GM08714 (cell line): ENCODE results near the gene KLHL13.

Experiments used
- H3K4me3 ChIP-seq: fragments of 200-500 bp; sonication (Bioruptor generic); 2 replicates; pipeline ENCODE4 v1.5.1; 2014; ENCODE audit warnings: mild to moderate bottlenecking, low read length, inconsistent platforms
- ZNF274 ChIP-seq: IDR thresholded peaks from 2 replicates; pipeline ENCODE4 v1.6.1; 2012; ENCODE audit warnings: mild to moderate bottlenecking, low read depth, low read length

The KLHL13 gene

GRCh38 chrX:117910216-117910615 is 206.4 kb downstream of the KLHL13 start:
- H3K4me3 ChIP-seq: no peak overlapping the region
- TF ChIP-seq ZNF274: no peak

GRCh38 chrX:117898226-117898625 is 218.4 kb downstream of the KLHL13 start:
- H3K4me3 ChIP-seq: no peak overlapping the region
- TF ChIP-seq ZNF274: no peak

GRCh38 chrX:117895418-117895817 is 221.2 kb downstream of the KLHL13 start:
- TF ChIP-seq ZNF274: no peak
- no peak overlapping the region for H3K4me3 ChIP-seq

GRCh38 chrX:117892469-117892868 is 224.1 kb downstream of the KLHL13 start:
- H3K4me3 ChIP-seq: no peak overlapping the region
- no peak for TF ChIP-seq ZNF274

GRCh38 chrX:117871796-117872195 is 244.8 kb downstream of the KLHL13 start:
- no peak overlapping the region for H3K4me3 ChIP-seq
- TF ChIP-seq ZNF274: no peak

GRCh38 chrX:117860517-117860916 is 256.1 kb downstream of the KLHL13 start:
- no peak for TF ChIP-seq ZNF274
- H3K4me3 ChIP-seq: no peak overlapping the region

GRCh38 chrX:117854806-117855205 is 261.8 kb downstream of the KLHL13 start:
- no peak overlapping the region for H3K4me3 ChIP-seq
- TF ChIP-seq ZNF274: no peak

GRCh38 chrX:117851025-117851424 is 265.6 kb downstream of the KLHL13 start:
- H3K4me3 ChIP-seq: no peak overlapping the region
- no peak for TF ChIP-seq ZNF274
